ENCODE results near the gene RAF1. TPM values are rescaled to one million over a fixed set of nuclear protein-coding genes. Genes with fewer than 3 reads are reported as not detected.
"Not testable (repeated sequence)": the region's sequence is repeated elsewhere in the genome, so short reads cannot be mapped to it uniquely, and the experiment has no call there.

The RAF1 gene
- total RNA-seq, 1 experiment from 2014 or later: 61.0 TPM

DNA sequence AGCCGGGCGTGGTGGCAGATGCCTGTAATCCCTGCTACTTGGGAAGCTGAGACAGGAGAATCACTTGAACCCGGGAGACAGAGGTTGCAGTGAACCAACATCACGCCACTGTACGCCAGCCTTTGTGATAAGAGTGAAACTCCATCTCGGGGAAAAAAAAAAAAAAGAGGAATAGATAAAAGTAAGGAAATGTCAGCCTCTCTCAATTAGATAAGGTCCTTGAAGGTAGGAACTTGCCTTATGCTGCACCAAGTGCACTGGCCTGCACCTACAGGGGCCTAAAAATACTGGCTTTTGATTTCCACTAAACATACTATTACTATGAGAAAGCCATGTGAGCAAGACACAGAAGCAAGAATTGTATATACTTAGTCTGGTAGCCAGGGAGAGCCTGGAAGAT, 7.1 kb downstream of the RAF1 start:
- DNase-seq (ENCODE audit: low read depth, low spot score): no peak
- in situ Hi-C loops (cut with HindIII; ENCODE audit: low pct_unique_long_range_greater_than_20kb, low sequenced_read_pairs): no loop called here

GRCh38 chr3:12656193-12656592, 7.7 kb downstream of the RAF1 start:
- DNase-seq (ENCODE audit: low read depth, low spot score): no peak
- in situ Hi-C loops (cut with HindIII; ENCODE audit: low pct_unique_long_range_greater_than_20kb, low sequenced_read_pairs): no loop called here

- DNase-seq (ENCODE audit: low read depth, low spot score): no peak
- in situ Hi-C loops (cut with HindIII; ENCODE audit: low pct_unique_long_range_greater_than_20kb, low sequenced_read_pairs): no loop called here
Observed at GRCh38 chr3:12655701-12656100, 8.2 kb downstream of the RAF1 start.

GRCh38 chr3:12653747-12654146, 10.2 kb downstream of the RAF1 start:
- in situ Hi-C loops (cut with HindIII; ENCODE audit: low pct_unique_long_range_greater_than_20kb, low sequenced_read_pairs): no loop called here
- DNase-seq (ENCODE audit: low read depth, low spot score): no peak

- no peak for DNase-seq (ENCODE audit: low read depth, low spot score)
- in situ Hi-C loops (cut with HindIII; ENCODE audit: low pct_unique_long_range_greater_than_20kb, low sequenced_read_pairs): no loop called here
Observed at GRCh38 chr3:12648384-12648959, 15.4 kb downstream of the RAF1 start.

DNA sequence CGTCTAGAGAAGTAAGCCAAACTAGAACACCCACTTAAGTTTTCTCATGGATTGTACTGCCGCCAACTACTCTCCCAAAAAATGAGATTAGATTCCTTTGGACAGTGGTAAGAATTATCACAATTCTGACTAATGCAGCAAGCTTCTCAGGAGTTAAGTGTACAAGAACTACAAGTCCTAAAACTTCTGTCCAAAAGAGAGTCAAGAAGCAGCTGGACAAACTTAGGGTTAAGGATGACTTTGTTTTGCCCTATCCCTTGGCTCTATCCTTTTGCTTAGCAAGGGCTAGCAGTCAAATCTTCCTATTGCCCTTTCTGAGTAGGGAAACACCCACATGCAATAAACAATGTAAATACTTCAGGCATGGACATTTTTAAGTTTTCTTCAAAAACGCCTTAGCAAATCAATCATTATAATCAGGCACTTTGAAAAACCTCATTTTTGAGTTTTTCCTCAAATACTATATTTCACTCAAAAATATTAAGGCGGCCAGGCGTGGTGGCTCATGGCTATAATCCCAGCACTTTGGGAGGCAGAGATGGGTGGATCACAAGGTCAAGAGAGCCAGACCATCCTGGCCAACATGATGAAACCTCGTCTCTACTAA, 19.5 kb downstream of the RAF1 start:
- DNase-seq (ENCODE audit: low read depth, low spot score): no peak

GRCh38 chr3:12643724-12644123, 20.2 kb downstream of the RAF1 start:
- DNase-seq (ENCODE audit: low read depth, low spot score): no peak
- in situ Hi-C loops (cut with HindIII; ENCODE audit: low pct_unique_long_range_greater_than_20kb, low sequenced_read_pairs): no loop called here

More for the DNA sequence above, 19.5 kb downstream of the RAF1 start:
- in situ Hi-C loops (cut with HindIII; ENCODE audit: low pct_unique_long_range_greater_than_20kb, low sequenced_read_pairs): no loop called here

- in situ Hi-C loops (cut with HindIII; ENCODE audit: low pct_unique_long_range_greater_than_20kb, low sequenced_read_pairs): no loop called here
- no peak for DNase-seq (ENCODE audit: low read depth, low spot score)
Observed at GRCh38 chr3:12643010-12643380, 20.9 kb downstream of the RAF1 start.

- in situ Hi-C loops (cut with HindIII; ENCODE audit: low pct_unique_long_range_greater_than_20kb, low sequenced_read_pairs); DNase-seq (ENCODE audit: low read depth, low spot score): not testable (repeated sequence)
Observed at GRCh38 chr3:12640853-12641252, 23.1 kb downstream of the RAF1 start.

DNA sequence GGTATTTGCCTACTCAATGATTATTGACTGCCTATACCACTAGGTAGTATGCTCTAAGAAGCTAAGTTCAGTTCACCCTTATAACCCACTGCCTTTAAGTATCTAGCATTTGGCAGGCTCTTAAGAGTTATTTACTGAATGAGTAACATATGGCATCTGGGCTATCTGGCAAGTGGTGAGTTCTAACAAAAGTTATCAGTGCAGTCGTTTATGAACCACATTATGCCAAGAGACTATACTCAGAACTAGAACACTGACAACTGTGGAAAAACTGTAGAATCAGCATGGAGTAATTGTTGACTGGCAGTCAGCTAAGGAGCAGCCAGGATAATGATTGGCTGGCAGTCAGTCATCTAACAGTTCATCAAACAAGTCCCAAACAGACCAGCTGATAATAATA, 25.8 kb downstream of the RAF1 start:
- in situ Hi-C loops (cut with HindIII; ENCODE audit: low pct_unique_long_range_greater_than_20kb, low sequenced_read_pairs): no loop called here
- no peak for DNase-seq (ENCODE audit: low read depth, low spot score)

GRCh38 chr3:12633108-12633507, 30.8 kb downstream of the RAF1 start:
- in situ Hi-C loops (cut with HindIII; ENCODE audit: low pct_unique_long_range_greater_than_20kb, low sequenced_read_pairs): no loop called here
- DNase-seq (ENCODE audit: low read depth, low spot score): no peak

- DNase-seq (ENCODE audit: low read depth, low spot score): no peak
- in situ Hi-C loops (cut with HindIII; ENCODE audit: low pct_unique_long_range_greater_than_20kb, low sequenced_read_pairs): no loop called here
Observed at GRCh38 chr3:12632523-12632922, 31.4 kb downstream of the RAF1 start.

DNA sequence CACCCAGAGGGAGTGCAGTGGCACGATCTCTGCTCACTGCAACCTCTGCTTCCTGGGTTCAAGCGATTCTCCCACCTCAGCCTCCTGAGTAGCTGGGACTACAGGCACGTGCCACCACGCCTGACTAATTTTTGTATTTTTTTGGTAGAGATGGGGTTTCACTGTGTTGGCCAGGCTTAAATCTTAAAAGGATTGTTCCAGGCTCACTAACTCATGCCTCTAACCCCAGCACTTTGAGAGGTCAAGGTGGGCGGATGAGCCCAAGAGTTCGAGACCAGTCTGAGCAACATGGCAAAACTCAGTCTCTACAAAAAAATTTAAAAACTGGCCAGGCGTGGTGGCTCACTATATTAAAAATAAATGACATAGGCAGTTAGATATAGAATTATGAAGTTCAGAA, 33.1 kb downstream of the RAF1 start:
- in situ Hi-C loops (cut with HindIII; ENCODE audit: low pct_unique_long_range_greater_than_20kb, low sequenced_read_pairs): not testable (repeated sequence)

DNA sequence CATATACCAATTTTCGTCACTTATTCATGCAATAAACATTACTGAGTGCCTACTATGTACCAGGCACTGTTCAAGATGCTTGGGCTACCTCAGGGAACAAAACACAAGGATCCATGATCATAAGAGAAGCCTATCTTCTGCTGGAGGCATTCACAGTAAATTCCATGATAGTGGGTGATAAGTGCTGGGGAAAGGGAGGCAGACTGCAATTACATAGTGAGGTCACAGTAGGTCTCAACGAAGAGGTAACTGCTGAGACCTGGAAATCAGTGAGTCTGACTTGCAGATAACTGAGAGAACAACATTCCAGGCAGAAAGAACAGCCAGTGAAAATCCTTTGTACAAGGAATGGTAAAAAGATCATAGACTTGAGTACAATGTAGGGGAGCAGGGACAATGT, 33.6 kb downstream of the RAF1 start:
- DNase-seq (ENCODE audit: low read depth, low spot score): no peak

More for the DNA sequence above, 33.1 kb downstream of the RAF1 start:
- DNase-seq (ENCODE audit: low read depth, low spot score): not testable (repeated sequence)

DNA sequence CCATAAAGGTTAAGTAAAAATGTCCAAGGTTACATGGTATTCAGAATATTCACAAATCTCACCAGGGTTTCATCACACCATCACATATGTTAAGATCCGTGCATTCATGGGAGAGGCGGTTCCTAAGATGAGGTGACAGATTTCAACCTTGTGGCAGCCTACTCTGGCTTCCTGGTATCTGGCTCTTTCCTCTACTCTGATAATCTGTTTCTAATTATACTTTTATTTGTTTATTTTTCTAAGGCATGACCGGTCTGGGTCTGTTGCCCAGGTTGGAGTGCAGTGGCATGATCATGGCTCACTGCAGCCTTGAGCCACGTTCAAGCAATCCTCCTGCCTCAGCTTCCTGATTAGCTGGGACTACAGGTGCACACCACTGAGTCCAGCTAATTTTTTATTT, 34.4 kb downstream of the RAF1 start:
- in situ Hi-C loops (cut with HindIII; ENCODE audit: low pct_unique_long_range_greater_than_20kb, low sequenced_read_pairs): no loop called here
- DNase-seq (ENCODE audit: low read depth, low spot score): no peak

More for the DNA sequence above, 33.6 kb downstream of the RAF1 start:
- in situ Hi-C loops (cut with HindIII; ENCODE audit: low pct_unique_long_range_greater_than_20kb, low sequenced_read_pairs): no loop called here

DNA sequence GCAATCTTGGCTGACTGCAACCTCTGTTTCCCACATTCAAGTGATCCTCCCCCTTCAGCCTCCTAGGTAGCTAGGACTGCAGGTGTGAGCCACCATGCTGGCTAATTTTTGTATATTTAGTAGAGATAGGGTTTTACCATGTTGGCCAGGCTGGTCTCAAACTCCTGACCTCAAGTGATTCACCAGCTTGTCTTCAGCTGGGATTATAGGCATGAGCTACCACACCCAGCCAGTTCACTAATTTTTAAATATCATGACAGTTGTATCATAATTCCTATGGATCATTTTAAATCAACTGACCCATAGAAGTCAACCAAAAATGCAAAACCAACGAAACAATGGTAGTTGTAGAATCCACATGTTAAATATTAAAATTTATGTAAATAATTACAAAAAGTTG, 35.1 kb downstream of the RAF1 start:
- in situ Hi-C loops (cut with HindIII; ENCODE audit: low pct_unique_long_range_greater_than_20kb, low sequenced_read_pairs): no loop called here
- DNase-seq (ENCODE audit: low read depth, low spot score): no peak

DNA sequence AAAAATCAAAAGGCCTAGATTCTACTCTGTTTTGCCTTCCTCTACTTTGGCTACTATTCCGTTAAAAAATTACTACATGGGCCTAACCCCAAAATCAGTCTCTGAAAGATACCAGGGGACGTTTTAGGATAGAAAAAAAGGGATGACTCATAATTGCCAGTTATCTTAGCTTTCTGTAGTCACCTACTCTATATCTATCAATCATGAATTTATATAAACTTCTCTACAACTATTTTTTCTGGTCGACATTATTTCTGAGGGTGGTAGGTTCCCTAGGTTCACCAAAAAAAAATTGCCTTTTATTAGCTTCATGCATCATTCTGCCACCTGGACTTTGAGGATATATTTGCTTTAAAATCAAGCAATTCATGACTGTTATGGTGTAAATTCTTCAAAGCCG, 36.5 kb downstream of the RAF1 start:
- no peak for DNase-seq (ENCODE audit: low read depth, low spot score)
- in situ Hi-C loops (cut with HindIII; ENCODE audit: low pct_unique_long_range_greater_than_20kb, low sequenced_read_pairs): no loop called here

- in situ Hi-C loops (cut with HindIII; ENCODE audit: low pct_unique_long_range_greater_than_20kb, low sequenced_read_pairs); DNase-seq (ENCODE audit: low read depth, low spot score): not testable (repeated sequence)
Observed at GRCh38 chr3:12624964-12625363, 39.0 kb downstream of the RAF1 start.

DNA sequence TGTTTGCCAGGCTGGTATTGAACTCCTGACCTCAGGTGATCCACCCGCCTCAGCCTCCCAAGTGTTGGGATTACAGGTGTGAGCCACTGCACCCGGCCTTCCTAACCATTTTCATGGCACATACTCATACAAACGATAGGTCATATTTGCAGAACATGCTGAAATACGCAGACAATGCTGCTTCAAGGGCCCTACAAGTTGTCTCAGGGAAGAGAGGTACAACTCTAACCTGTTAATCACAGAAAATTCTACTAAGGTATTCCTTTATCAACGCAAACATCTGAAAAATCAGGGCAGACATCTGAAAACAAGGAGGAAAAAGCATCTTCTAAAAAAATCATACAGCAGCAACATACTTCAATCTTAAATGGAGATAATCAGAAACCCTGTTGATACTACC, 39.9 kb downstream of the RAF1 start:
- in situ Hi-C loops (cut with HindIII; ENCODE audit: low pct_unique_long_range_greater_than_20kb, low sequenced_read_pairs): no loop called here
- DNase-seq (ENCODE audit: low read depth, low spot score): no peak

GRCh38 chr3:12622335-12622734, 41.6 kb downstream of the RAF1 start:
- no peak for DNase-seq (ENCODE audit: low read depth, low spot score)
- in situ Hi-C loops (cut with HindIII; ENCODE audit: low pct_unique_long_range_greater_than_20kb, low sequenced_read_pairs): no loop called here

Measured in SK-MEL-5 (cell line).